SK-N-MC (cell line): ENCODE measurements around the gene SYNE1.

Experiments used
- EZH2 ChIP-seq: fragments of 200-600 bp; sonication (generic); IDR thresholded peaks from one replicate; pipeline ENCODE4 v1.6.1; 2017; ENCODE audit warnings: antibody characterized with exemption
- FOXP2 ChIP-seq: optimal IDR thresholded peaks from 2 replicates; pipeline ENCODE3; 2011; ENCODE audit warnings: mild to moderate bottlenecking, moderate library complexity; ENCODE audit not compliant: insufficient read depth; ENCODE audit errors: extremely low read length, control extremely low read depth
- POLR2AphosphoS5 ChIP-seq: IDR thresholded peaks from 2 replicates; pipeline ENCODE4 v1.6.1; 2012; ENCODE audit warnings: mild to moderate bottlenecking, low read depth, low read length, borderline replicate concordance

GRCh38 chr6:152552616-152553209 lies 84.4 kb downstream of the SYNE1 start:
- no peak for TF ChIP-seq EZH2
- TF ChIP-seq POLR2AphosphoS5 = no peak
- TF ChIP-seq FOXP2 = no peak
